K562 (cell line): ENCODE data around the gene ZC3H10. TPM values are rescaled to one million over a fixed set of nuclear protein-coding genes. Genes with fewer than 3 reads are reported as not detected.

Source experiments
- ARID1B ChIP-seq: fragments of 450-650 bp; IDR thresholded peaks from 2 replicates; pipeline ENCODE4 v1.6.1; 2016; ENCODE audit warnings: antibody characterized with exemption, mild to moderate bottlenecking, inconsistent platforms
- ATF1 ChIP-seq, 2 experiments: fragments of 450-650 bp in 1 of 2; IDR thresholded peaks; 2 replicates each; pipeline ENCODE4 v1.6.1; 2016; ENCODE audit warnings: missing compliant biosample characterization in 1 of 2, missing genetic modification characterization in 1 of 2
- DNMT1 ChIP-seq: fragments of 450-650 bp; IDR thresholded peaks from 2 replicates; pipeline ENCODE4 v1.6.1; 2016; ENCODE audit warnings: antibody characterized with exemption, mild to moderate bottlenecking
- HMG20B ChIP-seq: fragments of 250-450 bp; sonication (Bioruptor Pico); IDR thresholded peaks from 2 replicates; pipeline ENCODE4 v1.5.0; 2021; ENCODE audit warnings: mild to moderate bottlenecking
- IFI16 ChIP-seq: fragments of 250-450 bp; sonication (Bioruptor Pico); IDR thresholded peaks from 2 replicates; pipeline ENCODE4 v2.1.2; 2022; ENCODE audit warnings: mild to moderate bottlenecking, inconsistent platforms
- ILF3 ChIP-seq: fragments of 450-650 bp; IDR thresholded peaks from 2 replicates; pipeline ENCODE4 v1.6.1; 2018; ENCODE audit warnings: antibody characterized with exemption, mild to moderate bottlenecking, moderate library complexity, borderline replicate concordance
- KAT2B ChIP-seq: IDR thresholded peaks from one replicate; pipeline ENCODE4 v1.6.1; 2012; ENCODE audit warnings: low read depth, mild to moderate bottlenecking, control low read depth, inconsistent platforms, low read length, moderate library complexity
- LEF1 ChIP-seq: fragments of 450-650 bp; IDR thresholded peaks from 2 replicates; pipeline ENCODE4 v1.6.1; 2016; ENCODE audit warnings: mild to moderate bottlenecking
- MAFG ChIP-seq: fragments of 450-650 bp; conservative IDR thresholded peaks from 2 replicates; pipeline ENCODE4 v1.6.1; 2016; ENCODE audit warnings: missing genetic modification characterization, missing compliant biosample characterization
- MAX ChIP-seq: sonication (generic); formaldehyde crosslinking; IDR thresholded peaks from 2 replicates; pipeline ENCODE4 v1.9.0; 2022; ENCODE audit warnings: mild to moderate bottlenecking, missing genetic modification reagents
- MBD2 ChIP-seq: sonication (generic); IDR thresholded peaks from 2 replicates; pipeline ENCODE4 v1.6.1; 2016; ENCODE audit warnings: low read depth, borderline replicate concordance
- MCM2 ChIP-seq: fragments of 450-650 bp; IDR thresholded peaks from 2 replicates; pipeline ENCODE4 v1.6.1; 2017; ENCODE audit warnings: low read depth, mild to moderate bottlenecking
- MLLT1 ChIP-seq, 2 experiments: fragments of 450-650 bp; IDR thresholded peaks; 2 replicates each; pipeline ENCODE4 v1.6.1; 2016
- NFATC3 ChIP-seq: fragments of 450-650 bp; IDR thresholded peaks from 2 replicates; pipeline ENCODE4 v1.6.1; 2017; ENCODE audit warnings: mild to moderate bottlenecking
- NFRKB ChIP-seq: fragments of 450-650 bp; IDR thresholded peaks from 2 replicates; pipeline ENCODE4 v1.6.1; 2016; ENCODE audit warnings: low read depth
- PHB ChIP-seq: fragments of 250-450 bp; sonication (Bioruptor Pico); IDR thresholded peaks from 2 replicates; pipeline ENCODE4 v1.5.0; 2021
- POLR2A ChIP-seq: fragments of 450-650 bp; conservative IDR thresholded peaks from 2 replicates; pipeline ENCODE4 v1.6.1; 2016
- PTRF ChIP-seq: fragments of 450-650 bp; IDR thresholded peaks from 2 replicates; pipeline ENCODE4 v1.6.1; 2016; ENCODE audit warnings: mild to moderate bottlenecking, missing genetic modification characterization, missing compliant biosample characterization
- RAD21 ChIP-seq, 2 experiments: fragments of 250-450 bp in 1 of 2; fragments of 450-650 bp in 1 of 2; sonication (Bioruptor Pico) in 1 of 2; formaldehyde crosslinking in 1 of 2; IDR thresholded peaks in 1 of 2; conservative IDR thresholded peaks in 1 of 2; 2 replicates each; pipeline versions ENCODE4 v1.4.0 to v1.8.0; 2020 to 2022; ENCODE audit warnings: mild to moderate bottlenecking in 2 of 2, moderate library complexity in 1 of 2
- SMARCC2 ChIP-seq: fragments of 450-650 bp; IDR thresholded peaks from 2 replicates; pipeline ENCODE4 v1.6.1; 2017; ENCODE audit warnings: antibody characterized with exemption, moderate library complexity, mild to moderate bottlenecking, low read depth
- SOX6 ChIP-seq: fragments of 450-650 bp; IDR thresholded peaks from 2 replicates; pipeline ENCODE4 v1.6.1; 2014; ENCODE audit warnings: mild to moderate bottlenecking
- SP1 ChIP-seq: sonication (generic); formaldehyde crosslinking; IDR thresholded peaks from 2 replicates; pipeline ENCODE4 v1.8.1; 2022; ENCODE audit warnings: mild to moderate bottlenecking, missing genetic modification reagents
- SUPT5H ChIP-seq: fragments of 450-650 bp; IDR thresholded peaks from 2 replicates; pipeline ENCODE4 v1.6.1; 2016
- TAF7 ChIP-seq: fragments of 450-650 bp; IDR thresholded peaks from 2 replicates; pipeline ENCODE4 v1.6.1; 2016; ENCODE audit warnings: missing genetic modification characterization, missing compliant biosample characterization
- TAF9B ChIP-seq: fragments of 450-650 bp; IDR thresholded peaks from 2 replicates; pipeline ENCODE4 v1.6.1; 2018; ENCODE audit warnings: mild to moderate bottlenecking; ENCODE audit not compliant: partially characterized antibody
- USF2 ChIP-seq: sonication (generic); formaldehyde crosslinking; IDR thresholded peaks from 2 replicates; pipeline ENCODE4 v1.5.0; 2020; ENCODE audit warnings: missing genetic modification reagents
- ZEB2 ChIP-seq: fragments of 450-650 bp; IDR thresholded peaks from 2 replicates; pipeline ENCODE4 v1.6.1; 2016
- ZFP36 ChIP-seq: fragments of 150-350 bp; IDR thresholded peaks from 2 replicates; pipeline ENCODE4 v1.6.1; 2018; ENCODE audit warnings: low read length, low read depth; ENCODE audit not compliant: partially characterized antibody
- ZNF584 ChIP-seq: fragments of 200-800 bp; sonication (Bioruptor generic); IDR thresholded peaks from 2 replicates; pipeline ENCODE4 v1.6.1; 2016; ENCODE audit warnings: low read depth, mild to moderate bottlenecking, missing genetic modification characterization, missing compliant biosample characterization
- polyA plus RNA-seq, 8 experiments: library from polyadenylated mRNA; depleted of rRNA in 4 of 8; stranded (reverse) in 5 of 8; unstranded in 3 of 8; fragments of >200 nt; fragmentation: Nextera tagmentation in 2 of 8; fragmentation: Illumina TruSeq in 1 of 8; extraction: Ambion mirVana in 2 of 8; extraction: Trizol in 1 of 8; gene quantifications; 2 replicates each; pipeline versions ENCODE4 v1.2.1 to v1.2.3, GENCODE V29; 2011 to 2014; ENCODE audit warnings: inconsistent platforms in 1 of 8, missing spikeins in 1 of 8
- total RNA-seq, 7 experiments: library from RNA; depleted of rRNA in 6 of 7; stranded (reverse); fragments of >200 nt in 6 of 7; fragmentation: Illumina TruSeq in 2 of 7; extraction: Trizol in 2 of 7; gene quantifications; 2 replicates each; pipeline versions ENCODE4 v1.2.1 to v1.2.3, GENCODE V29; 2011 to 2021; ENCODE audit warnings: low replicate concordance in 1 of 7

ZC3H10 gene
- total and polyA plus RNA-seq, 9 of the 15 experiments (the other 6 are each of a cell fraction or from before 2014, with no cell fraction given) = 0.31 to 4.1 (median 1.6) TPM

- TF ChIP-seq ARID1B = no peak
- TF ChIP-seq ZFP36 = no peak
- no peak for TF ChIP-seq ZEB2
- TF ChIP-seq KAT2B = no peak
- TF ChIP-seq SOX6 = peak; percentile 17; the same call in 1 of the 2 replicates
- TF ChIP-seq MAX = peak; percentile 73
- no peak for TF ChIP-seq PTRF
- peak; percentile 94 for TF ChIP-seq POLR2A
- no peak for TF ChIP-seq ATF1 (CRISPR knock-in tag; IDR thresholded peaks at IDR 0.05)
- peak; percentile 97 for TF ChIP-seq ATF1 (tag; IDR thresholded peaks at IDR 0.05)
- peak; percentile 42; the same call in 1 of the 2 replicates for TF ChIP-seq NFRKB
- peak; percentile 87 for TF ChIP-seq SP1 (CRISPR knock-in tag)
- TF ChIP-seq MAFG = no peak
- TF ChIP-seq MLLT1 (IDR thresholded peaks at IDR 0.05) = peak in 1 of 2 experiments; percentile 67; a peak in 2 of 4 replicates
- TF ChIP-seq HMG20B (CRISPR knock-in tag) = no peak
- TF ChIP-seq NFATC3 = no peak
- peak; percentile 89 for TF ChIP-seq SUPT5H
- TF ChIP-seq SMARCC2 = no peak
- peak; percentile 65; the same call in 1 of the 2 replicates for TF ChIP-seq MBD2
- TF ChIP-seq ILF3 = no peak
- peak; percentile 22; the same call in 1 of the 2 replicates for TF ChIP-seq PHB (CRISPR knock-in tag)
- TF ChIP-seq TAF7 (tag) = peak; percentile 15; the same call in 1 of the 2 replicates
- TF ChIP-seq MCM2 = no peak
- no peak for TF ChIP-seq ZNF584 (CRISPR knock-in tag)
- peak; percentile 74 for TF ChIP-seq USF2 (CRISPR knock-in tag)
- TF ChIP-seq RAD21 (CRISPR knock-in tag; conservative IDR thresholded peaks at IDR 0.05 in 1 of 2, IDR thresholded peaks at IDR 0.05 in 1 of 2) = peak in 1 of 2 experiments; percentile 23; a peak in 2 of 4 replicates
- TF ChIP-seq IFI16 (CRISPR knock-in tag) = no peak
- TF ChIP-seq DNMT1 = no peak
- peak; percentile 23; the same call in 1 of the 2 replicates for TF ChIP-seq LEF1
- TF ChIP-seq TAF9B = peak; percentile 53
These were observed 10.0 kb downstream of the ZC3H10 start, which contains the start of gene ESYT1 (continued) for GRCh38 chr12:56127888-56128669.
